CD4-positive, alpha-beta T cell treated with Interleukin-21 for 1 hour (primary cell): ENCODE data around the gene DENND4A.
"Not testable (repeated sequence)": the region's sequence is repeated elsewhere in the genome, so short reads cannot be mapped to it uniquely, and the experiment has no call there.

Experiments
- DNase-seq: peaks from one replicate; pipeline ENCODE4 v3.0.0-alpha.2; 2020

DENND4A gene

DNA sequence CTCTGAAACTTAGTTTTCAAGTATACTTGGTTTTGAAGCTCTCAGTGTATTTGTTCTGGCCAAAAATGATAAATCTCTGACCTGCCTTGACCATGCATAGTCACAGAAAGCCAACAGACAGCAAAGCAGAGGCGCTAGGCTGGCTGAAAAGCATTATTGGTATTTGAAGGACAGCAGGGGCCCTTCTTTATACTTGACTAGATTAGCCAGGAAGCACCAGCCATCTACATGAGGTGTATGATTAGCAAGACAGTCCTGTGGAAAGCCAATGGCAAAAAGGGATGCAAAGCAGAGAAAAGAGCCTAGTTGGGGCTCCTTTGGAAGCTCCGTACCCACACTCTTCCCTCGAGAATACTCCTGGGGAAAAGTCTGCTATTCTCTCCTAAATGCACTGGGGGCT is 162.5 kb downstream of the DENND4A start:
- no peak for DNase-seq

DNA sequence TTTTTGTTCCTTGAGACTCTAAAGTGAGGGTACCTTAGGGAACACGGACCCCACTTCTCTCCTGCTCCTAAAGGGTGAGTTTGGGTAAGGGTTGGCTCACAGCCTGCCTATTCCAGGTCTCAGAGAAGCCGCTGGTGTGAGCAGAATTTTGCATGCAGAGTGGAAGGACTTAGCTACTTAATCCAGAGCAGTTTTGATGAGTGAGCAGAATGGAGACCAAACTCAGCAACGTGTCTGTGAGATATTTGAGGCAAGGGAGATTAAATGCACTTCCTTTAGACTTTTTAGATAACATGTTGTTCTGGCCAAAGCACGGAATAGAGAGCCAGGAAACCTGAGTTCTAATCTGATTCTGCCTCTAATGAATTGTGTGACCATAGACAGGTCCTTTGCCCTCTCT is 165.2 kb downstream of the DENND4A start:
- no peak for DNase-seq

DNA sequence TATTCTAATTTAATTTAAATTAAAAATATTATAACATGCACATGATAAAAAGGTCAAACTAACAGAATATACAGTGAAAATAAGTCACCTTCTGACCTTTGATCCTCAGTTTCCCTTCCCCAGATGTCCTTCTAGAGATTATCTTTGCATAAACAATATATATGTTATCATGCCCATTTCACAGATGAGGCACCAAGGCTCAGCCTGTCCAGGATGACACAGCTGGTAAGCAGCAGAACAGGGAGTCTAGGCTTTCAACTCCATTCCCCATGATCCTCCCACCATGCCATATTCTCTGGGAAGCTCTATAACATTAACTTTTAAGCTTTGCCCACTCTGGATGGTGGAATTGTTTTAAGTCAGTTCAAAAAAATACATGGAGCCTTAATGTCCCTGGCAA is 169.0 kb downstream of the DENND4A start:
- no peak for DNase-seq

DNA sequence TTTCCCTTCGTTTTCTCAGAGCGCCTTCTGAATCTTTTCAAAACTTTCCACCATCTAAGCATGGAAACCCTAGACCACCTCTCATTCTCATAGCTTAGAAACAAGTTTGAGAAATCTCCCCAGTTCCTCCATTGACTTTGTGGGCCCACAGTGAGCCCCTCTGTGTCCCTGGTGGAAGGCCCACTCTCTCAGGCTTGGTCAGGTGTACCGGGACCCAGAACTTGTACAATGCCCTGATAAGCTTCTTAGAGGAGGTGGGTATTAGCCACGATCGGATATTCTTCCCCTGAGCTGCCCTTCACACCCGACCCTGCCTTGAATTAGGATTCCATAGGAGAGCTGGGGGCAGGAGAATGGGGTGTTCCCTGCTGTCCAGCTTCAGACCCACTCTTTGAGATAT is 170.5 kb downstream of the DENND4A start, which contains the start of gene SLC24A1:
Gene SLC24A1 (plus strand): TSS at position 301 of the 400 bp plus-strand sequence. CDS start 2,143 bp downstream, outside the sequence.
- no peak for DNase-seq

DNA sequence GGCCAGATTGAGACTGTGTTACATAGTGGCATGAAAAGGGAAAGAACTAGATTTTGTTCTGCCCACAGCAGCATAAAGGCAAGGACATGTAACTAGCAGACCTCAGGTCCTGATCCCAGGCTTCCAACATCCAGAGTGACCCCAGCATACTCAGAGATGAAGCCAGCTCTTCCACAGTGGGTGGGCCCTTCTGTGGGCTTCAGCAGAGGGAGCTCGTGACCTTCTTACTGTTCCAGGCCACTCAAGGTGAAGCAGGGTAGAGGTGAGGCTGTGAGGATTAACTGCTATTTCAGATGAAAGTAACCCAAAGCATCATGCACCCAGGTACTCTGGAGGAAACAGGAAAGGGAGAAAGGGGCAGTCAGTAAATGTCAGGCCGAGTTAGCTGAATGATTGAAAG is 171.3 kb downstream of the DENND4A start:
- DNase-seq: no peak

GRCh38 chr15:65619626-65620290 is 172.3 kb downstream of the DENND4A start:
- DNase-seq: no peak

DNA sequence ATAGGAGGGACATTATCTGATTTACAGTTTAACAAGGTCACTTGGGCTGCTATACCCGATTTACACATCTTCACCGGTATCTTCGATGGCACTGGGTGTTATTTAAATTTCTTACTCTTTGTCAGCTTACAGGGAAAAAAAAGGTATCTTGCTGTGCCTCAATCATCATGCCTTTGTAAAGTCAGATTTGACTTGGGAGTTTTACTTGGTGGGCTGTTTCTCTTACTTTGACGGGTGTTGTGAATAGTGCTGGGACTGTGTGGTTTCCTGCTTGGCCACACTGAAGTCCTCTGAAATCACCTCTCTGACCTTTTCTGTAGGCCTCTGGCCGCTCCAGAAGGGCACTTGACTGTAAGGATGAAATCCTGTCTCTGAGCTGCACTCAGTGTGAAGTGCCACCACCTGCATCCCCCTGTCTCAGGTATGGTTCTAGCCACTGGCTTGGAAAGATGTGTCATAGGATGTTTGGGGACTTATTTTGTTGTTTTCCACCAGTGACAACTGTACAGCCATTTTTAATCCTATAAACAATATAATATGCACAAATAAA is 173.5 kb downstream of the DENND4A start:
- DNase-seq: no peak

GRCh38 chr15:65615887-65616286 is 176.2 kb downstream of the DENND4A start:
- DNase-seq: not testable (repeated sequence)

GRCh38 chr15:65612949-65613744 is 178.9 kb downstream of the DENND4A start:
- DNase-seq: no peak

GRCh38 chr15:65612616-65612946 is 179.5 kb downstream of the DENND4A start:
- no peak for DNase-seq

DNA sequence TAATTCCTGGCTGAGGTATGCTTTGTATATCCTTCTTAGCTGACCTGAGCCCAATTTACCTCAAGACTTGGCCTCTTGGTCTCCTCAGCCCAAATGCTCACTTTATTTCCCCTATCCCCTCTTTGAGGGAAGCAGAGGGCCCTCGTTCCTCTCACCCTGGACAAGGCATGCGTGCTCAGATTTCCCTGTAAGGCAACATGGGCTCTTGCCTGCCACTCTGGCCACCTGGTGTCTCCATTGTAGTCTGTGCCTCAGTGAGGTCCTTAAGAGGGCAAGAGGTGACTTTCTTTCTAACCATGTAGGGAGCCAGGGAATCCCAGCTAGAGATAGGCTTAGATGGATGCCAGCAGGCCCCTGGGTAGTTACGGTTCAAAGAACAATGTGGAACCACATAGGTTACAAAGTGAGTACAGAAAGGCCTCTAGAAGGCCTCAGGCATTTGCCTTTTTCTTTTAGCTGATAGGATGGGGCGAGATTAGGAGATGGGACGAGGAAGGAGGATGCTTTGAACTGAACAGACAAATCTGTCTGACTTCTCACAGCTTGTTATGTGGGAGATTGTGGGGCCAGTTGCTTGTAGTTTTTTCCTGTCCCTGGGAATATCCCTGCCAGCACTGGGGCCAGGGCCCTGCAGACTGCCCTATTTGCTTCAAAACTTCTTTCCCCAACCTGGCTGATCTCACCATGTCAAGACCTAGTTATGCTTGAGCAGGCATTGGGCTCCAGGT is 180.0 kb downstream of the DENND4A start:
- no peak for DNase-seq

GRCh38 chr15:65610871-65611718 is 181.0 kb downstream of the DENND4A start, which contains the start of gene INTS14:
Gene INTS14 (minus strand): TSS chr15:65611131. CDS start chr15:65607380, 3,751 bp downstream.
- peak; percentile 92 for DNase-seq
